NOMO-1 treated with dmso at 0.1 percent for 144 hours (cell line): ENCODE measurements around the gene NTN4.
"Not testable (repeated sequence)": the region's sequence is repeated elsewhere in the genome, so short reads cannot be mapped to it uniquely, and the experiment has no call there.

ENCODE experiments used
- DNase-seq: peaks from one replicate; lab custom pipeline; 2025; ENCODE audit not compliant: unreplicated experiment; lab: John Stamatoyannopoulos, UW

Gene NTN4

DNA sequence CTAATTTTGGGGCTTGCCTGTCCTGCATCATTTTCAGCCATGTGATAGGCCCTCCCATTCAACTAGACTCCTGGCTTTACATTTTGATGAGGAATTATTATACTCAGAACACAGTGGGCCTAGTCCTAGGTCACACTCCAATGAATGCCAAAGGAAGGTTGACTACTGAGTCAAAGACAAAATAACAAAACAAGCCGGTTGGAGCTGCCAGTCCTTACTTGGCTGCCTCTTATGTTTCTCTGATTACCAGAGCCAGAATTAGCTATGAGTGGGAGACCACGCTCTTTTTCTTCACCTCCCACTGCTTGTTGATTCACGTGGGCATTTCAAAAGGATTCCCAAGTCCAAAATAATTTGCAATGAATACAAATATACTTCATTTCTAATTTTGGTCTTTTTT is 161.2 kb downstream of the NTN4 start:
- DNase-seq, result no peak

DNA sequence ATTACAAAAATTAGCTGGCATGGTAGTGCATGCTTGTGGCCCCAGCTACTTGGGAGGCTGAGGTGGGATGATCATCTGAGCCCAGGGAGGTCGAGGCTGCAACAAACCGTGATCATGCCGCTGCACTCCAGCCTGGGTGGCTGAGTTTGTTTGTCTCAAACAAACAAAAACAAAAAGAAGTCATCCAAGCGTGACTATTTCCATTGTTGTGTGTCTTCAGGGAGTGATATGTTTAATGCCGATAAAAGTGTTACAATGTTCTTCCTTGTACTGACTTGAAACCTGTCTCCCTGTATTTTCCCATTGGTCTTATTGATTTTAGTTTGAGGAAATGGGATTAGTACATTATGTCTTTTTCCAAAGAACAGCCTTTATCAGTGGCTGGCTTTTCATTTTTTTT is 163.7 kb downstream of the NTN4 start:
- no peak for DNase-seq

DNA sequence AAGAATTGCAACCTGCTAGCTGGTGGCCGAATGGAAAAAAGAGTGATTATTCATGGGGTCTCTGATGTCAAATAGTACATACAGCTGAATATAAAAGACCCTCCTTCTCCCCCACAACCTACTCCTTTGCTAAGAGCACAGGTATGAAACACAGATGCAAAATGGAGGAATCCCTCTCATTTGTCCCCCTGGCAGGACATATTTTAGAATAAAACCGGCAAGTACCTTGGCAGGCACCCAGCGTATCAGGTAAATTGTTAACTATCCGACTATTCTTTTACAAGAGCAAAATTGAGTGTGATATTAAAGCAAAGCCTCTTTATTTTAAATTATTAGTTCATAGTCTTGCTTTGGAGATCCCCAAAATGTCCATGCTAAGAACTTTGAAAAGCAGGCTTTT is 165.6 kb downstream of the NTN4 start:
- no peak for DNase-seq

DNA sequence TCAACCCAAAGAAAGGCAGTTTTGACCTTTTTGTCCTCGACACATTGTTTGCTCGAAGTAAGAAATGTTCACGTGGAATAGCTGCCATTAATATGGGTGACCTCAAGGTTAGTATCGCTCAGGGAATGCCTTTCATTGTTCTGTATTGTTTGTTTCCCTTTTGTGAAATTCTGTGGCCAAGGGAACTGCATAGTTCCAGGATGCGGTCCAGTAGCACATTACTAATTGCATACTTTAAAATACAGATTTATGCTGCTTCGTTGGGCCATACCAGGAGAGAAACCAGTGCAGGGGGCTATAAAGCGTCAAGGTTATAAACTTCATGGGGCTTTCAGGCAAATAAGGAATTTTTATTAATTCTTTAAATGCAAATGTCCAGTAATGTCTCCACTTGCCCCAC is 166.0 kb downstream of the NTN4 start:
- DNase-seq, result no peak

DNA sequence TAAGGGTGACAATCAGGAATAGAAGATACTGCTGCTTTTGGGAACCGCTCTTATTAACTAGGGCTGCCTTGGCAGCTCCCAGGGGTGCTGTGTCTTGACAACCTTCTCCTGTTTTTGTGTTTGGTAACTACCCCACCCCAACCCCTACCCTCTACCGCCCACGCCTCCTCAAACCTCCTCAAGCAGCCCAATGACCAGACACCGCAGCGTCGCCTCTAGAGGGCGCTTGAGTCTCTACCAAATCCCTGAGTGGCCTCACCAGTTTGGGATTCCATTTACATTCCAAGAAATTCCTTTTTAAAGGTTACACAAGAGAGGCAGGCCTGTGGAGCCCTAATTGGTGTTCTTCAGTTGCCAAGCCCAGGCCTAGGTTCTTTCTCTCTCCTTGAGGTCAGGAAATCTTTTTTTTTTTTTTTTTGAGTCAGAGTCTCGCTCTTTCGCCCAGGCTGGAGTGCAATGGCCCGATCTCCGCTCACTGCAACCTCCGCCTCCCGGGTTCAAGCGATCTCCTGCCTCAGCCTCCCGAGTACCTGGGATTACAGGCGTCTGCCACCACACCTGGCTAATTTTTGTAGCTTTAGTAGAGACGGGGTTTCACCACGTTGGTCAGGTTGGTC is 166.9 kb downstream of the NTN4 start:
- no peak for DNase-seq

DNA sequence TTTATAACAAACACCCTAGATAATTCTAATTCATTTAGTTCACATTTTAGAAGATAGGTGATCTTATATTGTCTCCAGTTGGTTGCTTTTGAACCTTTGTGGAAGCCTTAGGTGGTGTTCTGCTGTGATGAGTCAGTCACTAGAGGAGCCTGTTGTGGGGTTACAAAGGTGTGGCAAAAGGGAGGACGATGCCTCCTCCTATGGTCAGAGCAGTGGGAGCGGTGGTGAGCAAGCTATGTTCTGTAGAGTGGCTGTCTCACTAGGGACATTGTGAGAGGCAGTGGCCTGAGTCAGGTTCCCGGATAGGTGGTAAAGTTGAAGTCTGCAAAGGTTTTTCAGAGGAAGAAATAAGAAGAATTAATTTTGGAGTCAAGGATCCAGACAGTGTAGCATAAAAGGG is 167.7 kb downstream of the NTN4 start:
- DNase-seq, result no peak

DNA sequence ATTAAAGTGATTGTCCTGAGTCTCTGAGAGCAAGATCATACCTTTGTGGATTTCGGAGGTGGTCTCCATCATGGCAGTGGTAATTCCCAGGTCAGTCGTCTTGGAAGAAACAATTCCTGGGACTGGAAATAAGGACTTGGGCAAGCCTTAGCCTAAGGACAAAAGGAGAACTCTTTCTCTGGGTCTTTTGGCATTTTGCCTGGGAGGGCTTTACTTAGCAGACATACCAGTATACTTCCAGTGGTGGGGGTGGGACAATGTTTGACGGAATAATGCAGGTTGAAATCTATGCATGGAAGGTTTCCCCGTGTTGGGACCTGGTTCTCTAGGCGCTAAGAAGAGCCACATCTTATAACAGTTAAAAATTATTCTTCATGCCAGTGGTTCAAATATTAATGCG is 168.8 kb downstream of the NTN4 start:
- no peak for DNase-seq

DNA sequence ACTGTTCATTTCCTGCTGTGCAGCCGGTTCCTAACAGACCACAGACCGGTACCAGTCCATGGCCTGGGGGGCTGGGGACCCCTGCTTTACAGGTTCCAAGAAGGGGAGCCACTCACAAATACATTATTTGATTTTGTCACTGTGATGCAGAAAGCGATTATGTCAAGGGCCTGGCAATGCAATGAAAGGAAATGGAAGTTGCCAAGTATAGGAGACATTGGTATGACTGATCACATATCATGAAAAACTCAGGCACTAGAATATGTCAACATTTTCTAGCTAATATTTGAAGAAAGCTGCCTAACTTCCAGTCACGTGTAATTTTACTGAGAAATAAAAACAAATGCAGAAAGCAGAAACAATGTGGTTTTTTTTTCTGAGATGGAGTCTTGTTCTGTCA is 170.4 kb downstream of the NTN4 start:
- no peak for DNase-seq

DNA sequence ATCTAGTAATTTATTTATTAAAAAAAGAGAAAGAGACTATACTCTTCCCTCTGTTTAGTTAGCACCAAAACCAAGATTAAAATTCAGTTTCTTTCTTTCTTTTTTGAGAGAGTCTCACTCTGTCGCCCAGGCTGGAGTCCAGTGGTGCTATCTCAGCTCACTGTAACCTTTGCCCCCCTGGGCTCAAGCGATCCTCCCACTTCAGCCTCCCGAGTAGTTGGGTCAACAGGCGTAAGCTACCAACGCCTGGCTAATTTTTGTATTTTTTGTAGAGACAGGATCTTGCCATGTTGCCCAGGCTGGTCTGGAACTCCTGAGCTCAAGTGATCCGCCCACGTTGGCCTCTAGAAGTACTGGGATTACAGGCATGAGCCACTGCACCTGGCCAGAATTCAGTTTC is 174.1 kb downstream of the NTN4 start:
- not testable (repeated sequence) for DNase-seq

DNA sequence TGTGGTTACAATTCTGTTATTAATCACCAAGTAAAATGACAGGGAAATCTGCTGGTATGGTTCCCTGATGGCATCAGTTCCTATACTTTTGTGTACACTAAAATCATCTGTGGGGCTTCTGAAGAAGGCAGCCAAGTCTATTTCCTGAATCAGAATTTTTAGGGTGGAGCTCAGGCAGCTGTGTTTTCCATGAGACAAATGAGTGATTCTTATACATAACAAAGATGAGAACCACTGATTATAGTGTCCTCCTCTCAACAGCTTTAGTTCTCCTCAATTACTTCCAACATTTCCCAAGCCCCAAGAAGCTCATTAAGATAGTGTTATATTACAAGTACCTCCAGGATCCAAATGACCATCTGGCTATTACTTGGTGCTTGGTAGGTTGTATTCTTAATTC is 174.8 kb downstream of the NTN4 start:
- DNase-seq, result no peak

DNA sequence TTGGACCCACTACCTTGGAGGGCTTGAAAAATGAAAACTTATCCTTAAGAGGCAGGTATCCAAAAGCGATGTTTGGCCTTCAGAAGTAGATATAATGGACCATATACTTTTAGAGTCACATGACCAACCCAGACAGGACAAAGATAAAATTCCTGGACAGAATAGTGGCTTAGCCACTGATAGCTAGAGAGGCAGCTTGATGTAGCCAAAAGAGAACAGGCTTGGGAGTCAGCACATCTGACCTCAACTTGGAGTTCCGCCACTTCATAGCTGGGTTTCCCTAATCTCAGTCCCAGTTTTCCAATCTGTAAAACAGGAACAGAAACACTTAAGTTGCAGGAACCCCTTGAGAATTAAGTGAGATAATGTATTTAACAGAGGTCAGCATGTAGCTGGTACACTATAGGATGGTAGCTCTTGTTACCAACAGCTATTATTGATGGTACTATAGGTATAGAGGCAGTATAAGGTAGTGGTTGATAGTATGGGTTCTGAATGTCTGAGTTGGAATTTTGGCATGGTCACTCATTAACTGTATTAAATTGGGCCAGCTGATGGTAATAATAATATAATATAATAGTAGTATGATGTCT is 176.1 kb downstream of the NTN4 start:
- no peak for DNase-seq

DNA sequence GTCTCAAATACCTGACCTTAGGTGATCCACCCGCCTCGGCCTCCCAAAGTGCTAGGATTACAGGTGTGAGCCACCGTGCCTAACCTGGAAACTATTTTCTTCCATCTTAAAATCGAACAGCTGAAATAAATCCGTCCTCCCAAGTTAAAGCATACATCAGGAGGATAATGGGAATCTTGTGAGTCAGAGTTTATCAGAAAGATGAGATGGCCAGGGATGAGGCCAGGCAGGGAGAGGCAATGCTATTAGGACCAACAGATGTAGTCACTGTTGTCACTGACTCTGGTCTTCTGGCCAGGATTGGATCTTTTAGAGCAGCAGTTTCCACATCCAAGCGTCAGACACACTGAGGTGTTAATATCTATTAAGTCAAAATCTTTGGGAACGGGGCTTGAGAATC is 177.5 kb downstream of the NTN4 start:
- DNase-seq, result no peak

DNA sequence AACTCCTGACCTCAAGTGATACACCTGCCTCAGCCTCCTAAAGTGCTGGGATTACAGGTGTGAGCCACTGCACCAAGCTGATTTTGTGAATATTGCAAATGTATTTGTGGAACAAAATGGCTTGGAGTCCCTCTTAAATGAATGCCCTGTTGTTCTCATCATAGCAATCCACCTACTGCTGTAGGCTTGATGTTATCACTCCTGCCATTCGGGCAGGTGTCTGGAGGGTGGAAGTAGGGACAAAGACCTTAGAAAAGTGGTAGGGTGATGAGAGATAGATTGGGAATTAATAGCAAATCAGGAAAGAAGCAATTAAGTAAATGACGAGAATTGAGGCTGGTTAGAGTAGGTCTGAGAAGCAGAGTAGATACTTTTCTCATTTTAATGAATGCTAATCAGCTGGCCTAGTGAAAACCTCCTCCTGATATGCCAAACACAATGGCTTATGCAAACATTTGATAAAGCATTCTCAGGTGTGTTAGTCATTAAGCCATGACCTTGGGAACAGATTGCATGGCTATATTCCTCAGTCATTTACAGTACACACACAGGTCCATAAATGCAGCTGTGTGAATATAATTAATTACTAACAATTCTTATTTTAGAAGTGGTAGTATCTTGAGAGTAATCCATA is 178.8 kb downstream of the NTN4 start:
- DNase-seq, result no peak

DNA sequence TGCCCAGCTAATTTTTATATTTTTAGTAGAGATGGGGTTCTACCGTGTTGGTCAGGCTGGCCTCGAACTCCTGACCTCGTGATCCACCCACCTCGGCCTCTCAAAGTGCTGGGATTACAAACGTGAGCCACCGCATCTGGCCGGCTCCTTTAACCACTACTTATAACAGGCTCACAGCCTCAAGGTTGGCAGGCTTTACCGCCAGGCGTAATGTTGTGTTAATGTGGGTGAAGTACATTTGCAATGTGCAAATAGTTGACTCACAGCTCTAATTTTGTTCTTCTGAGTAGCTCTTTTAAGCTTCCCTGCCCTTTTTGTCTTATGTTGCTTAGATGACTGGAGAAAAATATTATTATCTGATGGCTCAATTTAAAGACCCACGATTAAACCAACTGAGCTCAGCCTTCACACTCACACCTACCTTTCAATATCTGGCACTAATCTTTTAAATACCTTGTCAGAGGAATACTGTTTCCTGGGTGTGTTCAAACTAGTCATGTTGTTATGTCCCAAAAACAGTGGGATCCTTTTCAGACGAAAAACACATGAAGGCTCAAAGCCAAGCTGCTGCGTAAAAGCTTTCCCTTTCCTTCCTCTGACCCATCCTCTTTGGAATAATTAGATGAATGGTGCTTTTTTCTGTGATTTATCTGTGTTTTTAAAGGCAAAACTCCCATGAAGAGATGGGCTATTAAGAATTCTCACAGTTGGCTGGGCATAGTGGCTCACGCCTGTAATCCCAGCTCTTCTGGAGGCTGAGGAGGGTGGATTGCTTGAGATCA is 182.1 kb downstream of the NTN4 start:
- DNase-seq, result no peak
